ENCODE measurements around the gene HAUS1. TPM values are rescaled to one million over a fixed set of nuclear protein-coding genes. Genes with fewer than 3 reads are reported as not detected.

HAUS1 gene
- total and polyA plus RNA-seq, 2 donors (not counting 3 experiments of a cell fraction or from before 2014, with no cell fraction given), result 29.4 to 57.1 TPM

- Histone ChIP-seq H3K27me3 (ENCODE audit: control insufficient read depth in 2 of 2, insufficient read depth in 2 of 2, low read length in 2 of 2) (no peaks in the 10 kb centered on the region), H2AFZ (ENCODE audit: low read depth, low read length) (no peak overlapping the region), H4K20me1 (replicated peaks; ENCODE audit: control insufficient read depth, extremely low read depth, insufficient read depth, low read length) (no peaks in the 10 kb centered on the region), H3K79me2 (ENCODE audit: control insufficient read depth, insufficient read depth, low read length) (peaks cover 36% of the 10 kb centered on the region), H3K27ac (ENCODE audit: insufficient read depth, low read depth, low read length) (no peak overlapping the region), H3K4me1 (ENCODE audit: control insufficient read depth, extremely low read depth, insufficient read depth, low read length) (peaks cover 19% of the 10 kb centered on the region), H3K4me2 (ENCODE audit: insufficient read depth, low read length) (no peak overlapping the region), H3K4me3 (replicated peaks in 1 of 3; ENCODE audit: insufficient read depth in 1 of 3, low read depth in 1 of 3, low read length in 3 of 3) (no peak overlapping the region), H3K36me3 (ENCODE audit: control insufficient read depth in 2 of 2, extremely low read depth in 1 of 2, insufficient read depth in 2 of 2, low read length in 2 of 2) (peaks cover 0 to 2% of the 10 kb centered on the region in 2 experiments), H3K9ac (replicated peaks; ENCODE audit: extremely low read depth, insufficient read depth, low read length) (no peak overlapping the region), H3K9me3 (replicated peaks; ENCODE audit: control insufficient read depth, insufficient read depth, low read length) (no peaks in the 10 kb centered on the region), H3K9me1 (replicated peaks; ENCODE audit: control insufficient read depth, extremely low read depth, insufficient read depth, low read length) (no peaks in the 10 kb centered on the region)
- dilution Hi-C loops (cut with MboI; ENCODE audit: extremely low pct_ligation_motif_present, low sequenced_read_pairs) (no loop called here), intact Hi-C loops (cut with micrococcal nuclease) (no loop called here)
- ChIA-PET CTCF (no interaction called here), POLR2A (no interaction called here)
- DNase-seq (ENCODE audit: low read depth, low spot score) (no peak), FAIRE-seq (no peak)
- BruUV-seq (replicated peaks), result no TSS peak
- no peak for TF ChIP-seq GATA2 (IDR thresholded peaks at IDR 0.05; ENCODE audit: insufficient read depth, insufficient read length, low read depth, low read length)
- no peak for TF ChIP-seq MYC (IDR thresholded peaks at IDR 0.05; ENCODE audit: low read depth, low read length)
- no peak for TF ChIP-seq JUN (IDR thresholded peaks at IDR 0.05; ENCODE audit: borderline replicate concordance, insufficient read depth, insufficient read length, low read depth)
- no peak for TF ChIP-seq EZH2 (IDR thresholded peaks at IDR 0.05; ENCODE audit: borderline replicate concordance, low read depth, low read length, severe bottlenecking)
- no peak for TF ChIP-seq FOS (IDR thresholded peaks at IDR 0.05; ENCODE audit: borderline replicate concordance, insufficient read depth, low read length)
- TF ChIP-seq CTCF (IDR thresholded peaks at IDR 0.05; ENCODE audit: extremely low read depth in 1 of 2, insufficient read depth in 1 of 2, low read depth in 1 of 2, low read length in 2 of 2), result no peak
- no peak for TF ChIP-seq POLR2AphosphoS5 (IDR thresholded peaks at IDR 0.05; ENCODE audit: insufficient read depth, low read depth, low read length)
- no peak for TF ChIP-seq POLR2A (IDR thresholded peaks at IDR 0.05; ENCODE audit: low read depth, low read length)
Measured at GRCh38 chr18:46099463-46099862, 4.7 kb upstream of the HAUS1 start.

Data from endothelial cell of umbilical vein (primary cell).